ENCODE data around the gene IL13.

Gene IL13

GRCh38 chr5:132667309-132667708 is 9.3 kb downstream of the IL13 start:
- Histone ChIP-seq H3K4me3 (no peak overlapping the region), H3K27me3 (no peaks in the 10 kb centered on the region)
- TF ChIP-seq Cebpa-rat (IDR thresholded peaks at IDR 0.05): no peak

GRCh38 chr5:132667761-132668705 is 10.1 kb downstream of the IL13 start:
- no peak overlapping the region for H3K4me3 ChIP-seq

More at GRCh38 chr5:132667309-132667708, 9.3 kb downstream of the IL13 start:
- H3K27ac ChIP-seq: no peak overlapping the region
- 0 out of 22 replicates have a peak, but pooled peaks cover 0 to 6% (median 0%) of the 10 kb centered on the region in 11 experiments for H3K9me3 ChIP-seq (replicated peaks in 1 of 11)
- H3K36me3 ChIP-seq: no peaks in the 10 kb centered on the region
- 0 out of 22 replicates have a peak overlapping the region, but pooled peaks of 1 of the 11 experiments have one; percentile 2 for H3K4me2 ChIP-seq
- H3K4me1 ChIP-seq: peaks cover 17 to 30% (median 24%) of the 10 kb centered on the region in 10 experiments; a peak in 19 of 20 replicates
- no peak overlapping the region for H3K9ac ChIP-seq
- H4K20me1 ChIP-seq: no peaks in the 10 kb centered on the region; a peak in 2 of 22 replicates

GRCh38 chr5:132668706-132669454 is 10.9 kb downstream of the IL13 start:
- TF ChIP-seq Cebpa-rat (IDR thresholded peaks at IDR 0.05): no peak
- Histone ChIP-seq H3K9ac (no peak overlapping the region), H4K20me1 (no peaks in the 10 kb centered on the region; a peak in 1 of 22 replicates), H3K27ac (no peak overlapping the region), H3K4me1 (peaks cover 5 to 15% (median 9%) of the 10 kb centered on the region in 10 experiments; a peak in 18 of 20 replicates), H3K27me3 (no peaks in the 10 kb centered on the region), H3K4me2 (no peak overlapping the region), H3K9me3 (replicated peaks in 1 of 11) (0 out of 22 replicates have a peak, but pooled peaks cover 0 to 6% (median 0%) of the 10 kb centered on the region in 11 experiments), H3K4me3 (no peak overlapping the region), H3K36me3 (no peaks in the 10 kb centered on the region)

More at GRCh38 chr5:132667761-132668705, 10.1 kb downstream of the IL13 start:
- Histone ChIP-seq H3K4me1 (peaks cover 13 to 23% (median 18%) of the 10 kb centered on the region in 10 experiments; a peak in 19 of 20 replicates), H3K27me3 (no peaks in the 10 kb centered on the region), H3K27ac (no peak overlapping the region), H3K36me3 (no peaks in the 10 kb centered on the region), H3K4me2 (no peak overlapping the region), H4K20me1 (no peaks in the 10 kb centered on the region; a peak in 1 of 22 replicates), H3K9me3 (replicated peaks in 1 of 11) (0 out of 22 replicates have a peak, but pooled peaks cover 0 to 6% (median 0%) of the 10 kb centered on the region in 11 experiments), H3K9ac (no peak overlapping the region)
- no peak for TF ChIP-seq Cebpa-rat (IDR thresholded peaks at IDR 0.05)

- Histone ChIP-seq H3K4me3 (no peak overlapping the region), H4K20me1 (no peaks in the 10 kb centered on the region; a peak in 1 of 22 replicates), H3K36me3 (no peaks in the 10 kb centered on the region), H3K9ac (no peak overlapping the region), H3K27ac (no peak overlapping the region), H3K9me3 (replicated peaks in 1 of 11) (0 out of 22 replicates have a peak, but pooled peaks cover 0 to 6% (median 0%) of the 10 kb centered on the region in 11 experiments), H3K4me1 (peaks cover 0 to 9% (median 4%) of the 10 kb centered on the region in 10 experiments; a peak in 10 of 20 replicates), H3K27me3 (no peaks in the 10 kb centered on the region), H3K4me2 (no peak overlapping the region)
- TF ChIP-seq Cebpa-rat (IDR thresholded peaks at IDR 0.05): no peak
Observed at GRCh38 chr5:132669455-132669820, 11.5 kb downstream of the IL13 start.

- Histone ChIP-seq H3K27ac (no peak overlapping the region), H3K4me1 (0 out of 20 replicates have a peak, but pooled peaks cover 0 to 5% (median 0%) of the 10 kb centered on the region in 10 experiments), H3K4me3 (no peak overlapping the region), H3K4me2 (no peak overlapping the region), H3K9ac (no peak overlapping the region), H4K20me1 (no peaks in the 10 kb centered on the region; a peak in 1 of 22 replicates), H3K36me3 (no peaks in the 10 kb centered on the region), H3K9me3 (replicated peaks in 1 of 11) (0 out of 22 replicates have a peak, but pooled peaks cover 0 to 6% (median 0%) of the 10 kb centered on the region in 11 experiments), H3K27me3 (no peaks in the 10 kb centered on the region)
- no peak for TF ChIP-seq Cebpa-rat (IDR thresholded peaks at IDR 0.05)
Observed at GRCh38 chr5:132669966-132670882, 12.3 kb downstream of the IL13 start.

GRCh38 chr5:132671000-132671399 is 13.0 kb downstream of the IL13 start:
- Histone ChIP-seq H3K4me2 (no peak overlapping the region), H3K9ac (no peak overlapping the region)
- no peak for TF ChIP-seq Cebpa-rat (IDR thresholded peaks at IDR 0.05)

GRCh38 chr5:132673488-132673887 is 15.5 kb downstream of the IL13 start:
- Histone ChIP-seq H3K4me3 (no peak overlapping the region), H3K4me1 (no peaks in the 10 kb centered on the region), H3K36me3 (no peaks in the 10 kb centered on the region), H3K4me2 (no peak overlapping the region), H3K27me3 (no peaks in the 10 kb centered on the region), H3K9me3 (replicated peaks in 1 of 11) (0 out of 22 replicates have a peak, but pooled peaks cover 0 to 6% (median 0%) of the 10 kb centered on the region in 11 experiments), H3K9ac (no peak overlapping the region), H3K27ac (no peak overlapping the region), H4K20me1 (no peaks in the 10 kb centered on the region; a peak in 1 of 22 replicates)
- TF ChIP-seq Cebpa-rat (IDR thresholded peaks at IDR 0.05): no peak

More at GRCh38 chr5:132671000-132671399, 13.0 kb downstream of the IL13 start:
- Histone ChIP-seq H3K4me1 (0 out of 20 replicates have a peak, but pooled peaks cover 0 to 5% (median 0%) of the 10 kb centered on the region in 10 experiments), H3K27ac (no peak overlapping the region), H3K36me3 (no peaks in the 10 kb centered on the region), H3K9me3 (replicated peaks in 1 of 11) (0 out of 22 replicates have a peak, but pooled peaks cover 0 to 6% (median 0%) of the 10 kb centered on the region in 11 experiments), H3K27me3 (no peaks in the 10 kb centered on the region), H3K4me3 (no peak overlapping the region), H4K20me1 (no peaks in the 10 kb centered on the region; a peak in 1 of 22 replicates)
